ENCODE results near the gene USF1. TPM values are rescaled to one million over a fixed set of nuclear protein-coding genes. Genes with fewer than 3 reads are reported as not detected.

The USF1 gene
- total RNA-seq, 1 donor from 2014 or later: 31.7 TPM

DNA sequence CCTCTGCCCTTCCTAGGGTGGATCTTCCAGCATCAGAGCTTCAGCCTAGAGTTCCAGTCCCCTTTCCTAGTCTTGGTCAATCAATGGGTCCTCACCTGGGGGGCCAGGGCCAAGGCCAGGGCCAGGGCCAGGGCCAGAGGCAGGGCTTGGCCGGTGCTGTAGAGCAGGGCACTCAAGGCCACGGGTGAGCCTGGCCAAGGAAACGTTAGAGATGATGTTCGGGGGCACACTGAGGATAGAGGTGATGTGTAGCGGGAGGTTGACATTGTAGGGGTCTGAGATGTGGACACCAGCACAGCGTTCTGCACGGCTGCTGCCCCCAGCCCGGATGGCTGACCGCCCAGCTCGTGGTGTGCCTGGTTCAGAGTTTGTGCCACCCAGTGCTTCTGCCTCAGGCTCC, 5.4 kb upstream of the USF1 start:
- DNase-seq: no peak
- intact Hi-C loops (cut with micrococcal nuclease): loop anchor here (10.0 kb wide), 1 partner anchor 56 kb away; no protein-coding TSS in a partner anchor
- Histone ChIP-seq H3K4me1 (peaks cover 9% of the 10 kb centered on the region), H3K27me3 (ENCODE audit: low read depth) (peaks cover 26% of the 10 kb centered on the region), H3K9me3 (replicated peaks) (no peaks in the 10 kb centered on the region), H3K27ac (replicated peaks) (no peak overlapping the region), H3K4me3 (no peak overlapping the region), H3K36me3 (no peaks in the 10 kb centered on the region)
- TF ChIP-seq, protein P1, sequence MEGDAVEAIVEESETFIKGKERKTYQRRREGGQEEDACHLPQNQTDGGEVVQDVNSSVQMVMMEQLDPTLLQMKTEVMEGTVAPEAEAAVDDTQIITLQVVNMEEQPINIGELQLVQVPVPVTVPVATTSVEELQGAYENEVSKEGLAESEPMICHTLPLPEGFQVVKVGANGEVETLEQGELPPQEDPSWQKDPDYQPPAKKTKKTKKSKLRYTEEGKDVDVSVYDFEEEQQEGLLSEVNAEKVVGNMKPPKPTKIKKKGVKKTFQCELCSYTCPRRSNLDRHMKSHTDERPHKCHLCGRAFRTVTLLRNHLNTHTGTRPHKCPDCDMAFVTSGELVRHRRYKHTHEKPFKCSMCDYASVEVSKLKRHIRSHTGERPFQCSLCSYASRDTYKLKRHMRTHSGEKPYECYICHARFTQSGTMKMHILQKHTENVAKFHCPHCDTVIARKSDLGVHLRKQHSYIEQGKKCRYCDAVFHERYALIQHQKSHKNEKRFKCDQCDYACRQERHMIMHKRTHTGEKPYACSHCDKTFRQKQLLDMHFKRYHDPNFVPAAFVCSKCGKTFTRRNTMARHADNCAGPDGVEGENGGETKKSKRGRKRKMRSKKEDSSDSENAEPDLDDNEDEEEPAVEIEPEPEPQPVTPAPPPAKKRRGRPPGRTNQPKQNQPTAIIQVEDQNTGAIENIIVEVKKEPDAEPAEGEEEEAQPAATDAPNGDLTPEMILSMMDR (IDR thresholded peaks at IDR 0.05; ENCODE audit: borderline replicate concordance): no peak

DNA sequence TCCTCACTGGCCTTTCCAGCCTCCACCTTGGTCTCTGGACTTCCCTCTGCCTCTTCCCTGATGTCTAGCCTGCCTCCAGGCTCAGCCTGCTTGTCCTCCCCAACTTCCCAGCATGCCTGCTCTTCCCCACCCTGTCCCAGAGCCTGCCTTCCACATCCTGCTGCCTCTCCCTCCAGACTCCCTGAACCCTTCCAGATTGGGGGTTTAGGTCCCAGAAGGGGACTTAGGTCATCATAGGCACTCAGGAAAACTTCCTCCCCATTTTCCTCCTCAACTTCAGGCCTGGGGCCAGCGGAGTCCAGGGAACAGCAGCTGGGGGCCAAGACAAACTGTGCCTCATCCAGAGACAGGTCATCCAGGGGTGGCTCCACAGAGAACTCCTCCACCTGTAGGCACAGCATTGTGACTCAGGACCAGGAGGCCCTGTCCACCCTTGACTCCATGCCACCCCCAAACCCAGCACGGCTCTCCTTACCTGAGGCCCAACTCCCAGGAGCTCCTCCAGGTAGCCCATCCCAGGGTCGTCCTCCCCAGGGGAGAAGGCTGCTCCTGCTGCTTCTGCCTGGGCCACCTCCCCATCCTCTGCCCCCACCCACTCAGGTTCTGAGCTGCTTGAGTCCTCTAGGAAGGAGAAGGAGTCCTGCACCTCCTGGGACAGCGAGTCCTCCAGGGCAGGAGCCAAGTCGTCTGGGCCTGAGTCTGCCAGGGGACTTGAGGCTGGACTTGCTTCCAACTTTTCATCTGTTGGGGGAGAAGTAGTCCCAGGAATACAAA, 3.4 kb upstream of the USF1 start:
- intact Hi-C loops (cut with micrococcal nuclease): no loop called here
- peaks cover 24% of the 10 kb centered on the region for H3K4me1 ChIP-seq
- H3K27ac ChIP-seq (replicated peaks): no peak overlapping the region
- no peak overlapping the region for H3K4me3 ChIP-seq
- no peaks in the 10 kb centered on the region for H3K9me3 ChIP-seq (replicated peaks)
- DNase-seq: no peak
- H3K27me3 ChIP-seq (ENCODE audit: low read depth): peaks cover 7% of the 10 kb centered on the region
- H3K36me3 ChIP-seq: no peaks in the 10 kb centered on the region
- TF ChIP-seq, protein P1 (IDR thresholded peaks at IDR 0.05; ENCODE audit: borderline replicate concordance): no peak

DNA sequence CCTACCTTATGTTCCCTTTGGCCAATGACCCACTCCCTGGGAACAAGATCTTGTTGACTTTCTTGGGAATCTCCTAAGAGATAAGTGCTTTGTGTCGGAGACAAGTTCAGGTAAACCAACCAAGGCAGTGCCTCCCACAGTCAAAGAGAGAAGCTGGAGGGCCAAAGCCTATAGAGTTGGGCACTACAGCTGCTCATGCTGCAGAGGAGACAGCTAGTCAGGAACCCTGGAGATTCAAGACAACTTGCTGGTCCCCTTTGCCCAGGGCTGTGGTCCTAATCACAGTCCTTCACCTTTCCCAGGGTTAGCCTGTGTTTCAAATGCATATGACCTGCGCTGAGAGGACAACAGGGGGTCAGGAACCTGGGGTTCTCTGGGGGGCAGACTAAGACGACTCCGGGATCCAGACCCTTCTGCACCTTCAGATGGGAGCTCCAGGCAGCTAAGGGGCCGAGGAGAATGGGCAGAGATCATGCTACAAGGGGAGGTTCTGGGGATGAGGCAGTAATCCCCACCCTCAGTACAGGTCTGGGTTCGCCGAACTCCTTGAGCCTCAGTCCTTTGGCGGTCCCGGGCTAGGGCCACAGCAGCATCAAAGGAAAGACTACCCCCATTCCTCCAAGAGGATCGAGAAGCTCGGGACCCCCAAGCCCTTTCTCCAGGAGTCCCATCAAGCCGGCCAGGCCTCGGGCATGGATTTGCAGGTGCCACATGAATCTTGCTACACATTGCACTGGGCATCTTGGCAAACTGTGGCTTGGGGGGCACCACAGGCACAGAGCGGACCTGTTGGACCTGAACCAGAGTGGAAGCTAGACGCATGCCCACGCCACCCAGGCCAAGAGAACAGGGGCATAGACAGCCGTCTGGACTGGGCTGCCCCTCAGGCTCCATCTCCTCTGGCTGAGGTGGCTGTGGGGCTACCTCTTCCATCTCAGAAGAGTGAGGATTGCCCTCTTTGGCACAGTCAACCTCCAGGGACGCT, 2.0 kb upstream of the USF1 start:
- H3K9me3 ChIP-seq (replicated peaks): no peaks in the 10 kb centered on the region
- DNase-seq: no peak
- peaks cover 6% of the 10 kb centered on the region for H3K36me3 ChIP-seq
- H3K27me3 ChIP-seq (ENCODE audit: low read depth): no peaks in the 10 kb centered on the region
- intact Hi-C loops (cut with micrococcal nuclease): no loop called here
- TF ChIP-seq, protein P1 (IDR thresholded peaks at IDR 0.05; ENCODE audit: borderline replicate concordance): no peak
- H3K27ac ChIP-seq (replicated peaks): peak overlapping the region; percentile 99
- H3K4me3 ChIP-seq: no peak overlapping the region
- H3K4me1 ChIP-seq: peaks cover 38% of the 10 kb centered on the region

DNA sequence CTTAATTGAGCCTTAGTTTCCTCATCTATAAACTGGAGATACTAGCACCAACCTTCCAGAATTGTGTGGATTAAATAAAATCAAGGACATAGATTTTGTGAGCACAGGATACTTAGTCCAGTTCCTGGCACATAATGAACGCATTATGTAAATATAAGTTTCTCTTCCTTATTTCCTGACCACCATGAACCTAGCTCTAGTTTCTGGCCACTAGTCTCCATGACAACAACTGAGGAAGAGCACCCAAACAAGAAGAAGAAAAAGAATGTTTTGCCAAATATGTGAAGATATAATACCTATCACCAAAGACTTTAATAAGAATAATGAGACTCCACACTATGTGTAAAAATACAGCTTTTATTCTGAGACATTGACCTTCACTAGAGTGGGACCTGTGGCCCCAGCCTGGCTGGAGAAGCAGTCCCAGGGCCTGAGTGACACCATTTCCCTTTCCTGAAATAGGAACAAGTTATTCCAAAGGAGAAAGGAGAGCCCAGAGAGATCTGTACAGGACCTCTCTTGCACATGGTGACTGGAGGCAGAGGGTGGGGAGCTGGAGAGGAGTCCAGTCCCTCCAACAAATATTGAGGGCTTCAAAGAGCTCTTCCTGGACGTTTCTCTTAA, 940 bp upstream of the USF1 start:
- Histone ChIP-seq H3K36me3 (peaks cover 16% of the 10 kb centered on the region), H3K4me3 (peak overlapping the region; percentile 93), H3K9me3 (replicated peaks) (no peaks in the 10 kb centered on the region), H3K4me1 (peaks cover 38% of the 10 kb centered on the region), H3K27ac (replicated peaks) (peak overlapping the region; percentile 99), H3K27me3 (ENCODE audit: low read depth) (no peaks in the 10 kb centered on the region)
- DNase-seq: no peak
- TF ChIP-seq, protein P1 (IDR thresholded peaks at IDR 0.05; ENCODE audit: borderline replicate concordance): no peak
- intact Hi-C loops (cut with micrococcal nuclease): no loop called here

All from left ventricle myocardium inferior (tissue), 1 donor.